ENCODE measurements around the gene RBM33. TPM values are rescaled to one million over a fixed set of nuclear protein-coding genes. Genes with fewer than 3 reads are reported as not detected.

Gene RBM33
- total and polyA plus RNA-seq, 2 of the 4 experiments (the other 2 are of a cell fraction): 7.3 to 10.8 TPM

DNA sequence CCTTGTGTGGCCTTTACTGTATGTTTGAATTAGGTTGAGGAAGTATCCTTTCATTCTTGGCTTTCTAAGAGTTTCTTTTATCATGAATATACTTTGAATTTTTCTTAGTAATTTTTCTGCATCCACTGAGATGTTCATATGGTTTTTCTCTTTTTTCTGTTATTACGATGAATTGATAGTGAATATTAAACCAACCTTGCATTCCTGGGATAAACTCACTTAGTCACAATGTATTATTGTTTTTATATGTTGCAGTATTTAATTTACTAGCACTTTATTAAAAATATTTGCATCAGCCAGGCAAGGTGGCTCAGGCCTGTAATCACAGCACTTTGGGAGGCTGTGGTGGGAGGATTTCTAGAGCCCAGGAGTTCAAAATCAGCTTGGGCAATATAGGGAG is 15.3 kb upstream of the RBM33 start:
- in situ Hi-C loops (cut with MboI; ENCODE audit: low sequenced_read_pairs) (no loop called here), dilution Hi-C loops (cut with HindIII; ENCODE audit: low sequenced_read_pairs, unreplicated experiment) (no loop called here), intact Hi-C loops (cut with micrococcal nuclease) (no loop called here)
- no peak overlapping the region for H4K91ac ChIP-seq (ENCODE audit: insufficient read depth, low read depth, low read length)
- DNase-seq (no peak), ATAC-seq (ENCODE audit: low read depth) (no peak)
- H3K14ac ChIP-seq (replicated peaks; ENCODE audit: low read depth, low read length): no peak overlapping the region
- no peak overlapping the region for H2BK20ac ChIP-seq (ENCODE audit: low read depth, low read length)
- no peak overlapping the region for H4K8ac ChIP-seq (ENCODE audit: low read depth in 2 of 2, low read length in 2 of 2)
- BruUV-seq (replicated peaks): no TSS peak
- no peak overlapping the region for H2AK9ac ChIP-seq (replicated peaks; ENCODE audit: low read depth, low read length, poor library complexity)
- no peak overlapping the region for H3K27ac ChIP-seq (ENCODE audit: insufficient read depth, low read length)
- H3K36me3 ChIP-seq (ENCODE audit: control insufficient read depth, insufficient read depth, low read length): no peaks in the 10 kb centered on the region
- peaks cover 6% of the 10 kb centered on the region for H3K9me3 ChIP-seq (ENCODE audit: control insufficient read depth, insufficient read depth, low read length)
- H3K9me1 ChIP-seq (ENCODE audit: insufficient read depth, low read length): no peaks in the 10 kb centered on the region
- H3K23ac ChIP-seq (ENCODE audit: low read depth, low read length): no peak overlapping the region
- no peak overlapping the region for H2AFZ ChIP-seq (replicated peaks; ENCODE audit: low read length, poor library complexity)
- TF ChIP-seq FOS (IDR thresholded peaks at IDR 0.05; ENCODE audit: low read depth, low read length) (no peak), BHLHE40 (IDR thresholded peaks at IDR 0.05; ENCODE audit: low read depth, low read length) (no peak), RFX5 (IDR thresholded peaks at IDR 0.05; ENCODE audit: low read depth, low read length) (no peak), NFE2L2 (IDR thresholded peaks at IDR 0.05; ENCODE audit: low read depth, low read length) (no peak), MAZ (IDR thresholded peaks at IDR 0.05; ENCODE audit: borderline replicate concordance, low read depth, low read length) (no peak), CHD1 (IDR thresholded peaks at IDR 0.05; ENCODE audit: low read depth, low read length) (no peak), CEBPB (IDR thresholded peaks at IDR 0.05; ENCODE audit: low read depth, low read length) (no peak), RCOR1 (IDR thresholded peaks at IDR 0.05; ENCODE audit: insufficient replicate concordance, low read length) (no peak), MAFK (IDR thresholded peaks at IDR 0.05; ENCODE audit: low read depth, low read length) (no peak), SMC3 (IDR thresholded peaks at IDR 0.05; ENCODE audit: low read depth, low read length) (no peak), MXI1 (IDR thresholded peaks at IDR 0.05; ENCODE audit: borderline replicate concordance, low read depth, low read length) (no peak), RAD21 (IDR thresholded peaks at IDR 0.05; ENCODE audit: low read length) (no peak), POLR2A (IDR thresholded peaks at IDR 0.05; ENCODE audit: low read depth, low read length) (no peak)
- TF ChIP-seq, protein P1, sequence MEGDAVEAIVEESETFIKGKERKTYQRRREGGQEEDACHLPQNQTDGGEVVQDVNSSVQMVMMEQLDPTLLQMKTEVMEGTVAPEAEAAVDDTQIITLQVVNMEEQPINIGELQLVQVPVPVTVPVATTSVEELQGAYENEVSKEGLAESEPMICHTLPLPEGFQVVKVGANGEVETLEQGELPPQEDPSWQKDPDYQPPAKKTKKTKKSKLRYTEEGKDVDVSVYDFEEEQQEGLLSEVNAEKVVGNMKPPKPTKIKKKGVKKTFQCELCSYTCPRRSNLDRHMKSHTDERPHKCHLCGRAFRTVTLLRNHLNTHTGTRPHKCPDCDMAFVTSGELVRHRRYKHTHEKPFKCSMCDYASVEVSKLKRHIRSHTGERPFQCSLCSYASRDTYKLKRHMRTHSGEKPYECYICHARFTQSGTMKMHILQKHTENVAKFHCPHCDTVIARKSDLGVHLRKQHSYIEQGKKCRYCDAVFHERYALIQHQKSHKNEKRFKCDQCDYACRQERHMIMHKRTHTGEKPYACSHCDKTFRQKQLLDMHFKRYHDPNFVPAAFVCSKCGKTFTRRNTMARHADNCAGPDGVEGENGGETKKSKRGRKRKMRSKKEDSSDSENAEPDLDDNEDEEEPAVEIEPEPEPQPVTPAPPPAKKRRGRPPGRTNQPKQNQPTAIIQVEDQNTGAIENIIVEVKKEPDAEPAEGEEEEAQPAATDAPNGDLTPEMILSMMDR (conservative IDR thresholded peaks at IDR 0.05; ENCODE audit: low read depth, low read length): no peak
- TF ChIP-seq, protein P2, sequence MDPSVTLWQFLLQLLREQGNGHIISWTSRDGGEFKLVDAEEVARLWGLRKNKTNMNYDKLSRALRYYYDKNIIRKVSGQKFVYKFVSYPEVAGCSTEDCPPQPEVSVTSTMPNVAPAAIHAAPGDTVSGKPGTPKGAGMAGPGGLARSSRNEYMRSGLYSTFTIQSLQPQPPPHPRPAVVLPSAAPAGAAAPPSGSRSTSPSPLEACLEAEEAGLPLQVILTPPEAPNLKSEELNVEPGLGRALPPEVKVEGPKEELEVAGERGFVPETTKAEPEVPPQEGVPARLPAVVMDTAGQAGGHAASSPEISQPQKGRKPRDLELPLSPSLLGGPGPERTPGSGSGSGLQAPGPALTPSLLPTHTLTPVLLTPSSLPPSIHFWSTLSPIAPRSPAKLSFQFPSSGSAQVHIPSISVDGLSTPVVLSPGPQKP (IDR thresholded peaks at IDR 0.05; ENCODE audit: borderline replicate concordance, low read depth, low read length): no peak
- TF ChIP-seq, protein P3, sequence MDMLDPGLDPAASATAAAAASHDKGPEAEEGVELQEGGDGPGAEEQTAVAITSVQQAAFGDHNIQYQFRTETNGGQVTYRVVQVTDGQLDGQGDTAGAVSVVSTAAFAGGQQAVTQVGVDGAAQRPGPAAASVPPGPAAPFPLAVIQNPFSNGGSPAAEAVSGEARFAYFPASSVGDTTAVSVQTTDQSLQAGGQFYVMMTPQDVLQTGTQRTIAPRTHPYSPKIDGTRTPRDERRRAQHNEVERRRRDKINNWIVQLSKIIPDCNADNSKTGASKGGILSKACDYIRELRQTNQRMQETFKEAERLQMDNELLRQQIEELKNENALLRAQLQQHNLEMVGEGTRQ (IDR thresholded peaks at IDR 0.05; ENCODE audit: low read depth, low read length): no peak
- H2BK15ac ChIP-seq (ENCODE audit: low read depth, low read length): no peak overlapping the region
- no peak overlapping the region for H2AK5ac ChIP-seq (ENCODE audit: low read depth, low read length)
- H3K9ac ChIP-seq (ENCODE audit: low read depth, low read length): no peak overlapping the region
- H3K4me3 ChIP-seq (ENCODE audit: insufficient read depth, low read depth, low read length): no peak overlapping the region
- no peak overlapping the region for H3K4me2 ChIP-seq (ENCODE audit: low read depth, low read length)
- CTCF ChIA-PET: no interaction called here
- no peak overlapping the region for H3K18ac ChIP-seq (ENCODE audit: low read depth, low read length)
- H2BK120ac ChIP-seq (ENCODE audit: low read depth, low read length): no peak overlapping the region
- no peaks in the 10 kb centered on the region for H4K20me1 ChIP-seq (ENCODE audit: insufficient read depth, low read length)
- H3K4me1 ChIP-seq (ENCODE audit: control insufficient read depth, insufficient read depth, low read length): no peaks in the 10 kb centered on the region
- no peak overlapping the region for H3K56ac ChIP-seq (ENCODE audit: extremely low read depth, insufficient read depth, low read length)
- no peak overlapping the region for H2BK5ac ChIP-seq (ENCODE audit: low read depth, low read length, poor library complexity, severe bottlenecking)
- H3K79me1 ChIP-seq (ENCODE audit: low read depth in 1 of 2, low read length in 2 of 2): no peaks in the 10 kb centered on the region
- H3K27me3 ChIP-seq (ENCODE audit: control insufficient read depth, insufficient read depth, low read length): no peaks in the 10 kb centered on the region
- H4K5ac ChIP-seq (ENCODE audit: low read depth, low read length): no peak overlapping the region
- POLR2A ChIA-PET (ENCODE audit: unreplicated experiment): no interaction called here
- no CpG with 5 or more reads among the region's 1 CpG for WGBS, 2 experiments (ENCODE audit: extremely low coverage in 2 of 2, insufficient read length in 1 of 2)
- no peak overlapping the region for H3K4ac ChIP-seq (ENCODE audit: low read depth, low read length)
